ENCODE measurements around the gene CLIP1.
A peak's percentile ranks its signal among the peaks of the same experiment; 100 is the strongest.
"Not testable (repeated sequence)": the region's sequence is repeated elsewhere in the genome, so short reads cannot be mapped to it uniquely, and the experiment has no call there.

The CLIP1 gene

DNA sequence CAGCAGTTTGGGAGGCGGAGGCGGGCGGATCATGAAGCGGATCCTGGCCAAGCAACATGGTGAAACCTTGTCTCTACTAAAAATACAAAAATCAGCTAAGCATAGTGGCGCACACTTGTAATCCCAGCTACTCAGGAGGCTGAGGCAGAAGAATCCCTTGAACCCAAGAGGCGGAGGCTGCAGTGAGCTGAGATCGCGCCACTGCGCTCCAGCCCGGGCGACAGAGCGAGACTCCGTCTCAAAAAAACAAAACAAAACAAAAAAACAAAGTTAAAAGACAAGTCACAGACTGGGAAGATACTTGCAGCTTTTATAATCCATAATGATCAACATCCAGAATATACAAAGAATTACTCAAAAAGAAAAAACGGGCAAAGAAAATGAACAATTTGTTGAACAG is 161.7 kb downstream of the CLIP1 start:
- DNase-seq (ENCODE audit: low read depth in 4 of 4, low spot score in 1 of 4) = not testable (repeated sequence)

DNA sequence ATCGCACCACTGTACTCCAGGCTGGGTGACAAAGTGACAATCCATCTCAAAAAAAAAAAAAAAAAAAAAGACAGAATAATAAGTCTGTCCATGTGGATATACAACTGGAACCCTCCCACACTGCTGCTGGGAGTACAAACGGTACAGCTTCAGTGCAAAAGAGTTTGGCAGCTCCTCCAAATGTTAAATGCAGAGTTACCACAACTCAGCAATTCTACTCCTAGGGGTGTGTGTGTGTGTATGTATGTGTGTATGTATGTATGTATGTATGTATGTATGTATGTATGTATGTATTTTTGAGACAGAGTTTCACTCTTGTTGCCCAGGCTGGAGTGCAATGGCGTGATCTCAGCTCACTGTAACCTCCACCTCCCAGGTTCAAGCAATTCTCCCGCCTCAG is 163.5 kb downstream of the CLIP1 start:
- DNase-seq (ENCODE audit: low read depth in 4 of 4, low spot score in 1 of 4) = not testable (repeated sequence)

DNA sequence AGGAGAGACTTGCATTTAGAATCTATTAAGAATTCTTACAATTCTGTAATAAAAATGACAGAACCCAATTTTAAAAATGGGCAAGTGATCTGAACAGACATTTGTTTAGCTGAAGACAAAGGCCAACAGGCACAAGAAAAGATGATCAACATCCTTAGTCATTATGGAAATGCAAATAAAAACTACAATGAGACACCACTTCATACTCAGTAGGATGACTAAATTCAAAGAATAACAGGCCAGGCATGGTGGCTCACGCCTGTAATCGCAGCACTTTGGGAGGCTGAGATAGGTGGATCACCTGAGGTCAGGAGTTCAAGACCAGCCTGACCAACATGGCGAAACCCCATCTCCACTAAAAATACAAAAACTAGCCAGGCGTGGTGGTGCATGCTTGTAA is 164.0 kb downstream of the CLIP1 start:
- DNase-seq (ENCODE audit: low read depth in 4 of 4, low spot score in 1 of 4) = not testable (repeated sequence)

DNA sequence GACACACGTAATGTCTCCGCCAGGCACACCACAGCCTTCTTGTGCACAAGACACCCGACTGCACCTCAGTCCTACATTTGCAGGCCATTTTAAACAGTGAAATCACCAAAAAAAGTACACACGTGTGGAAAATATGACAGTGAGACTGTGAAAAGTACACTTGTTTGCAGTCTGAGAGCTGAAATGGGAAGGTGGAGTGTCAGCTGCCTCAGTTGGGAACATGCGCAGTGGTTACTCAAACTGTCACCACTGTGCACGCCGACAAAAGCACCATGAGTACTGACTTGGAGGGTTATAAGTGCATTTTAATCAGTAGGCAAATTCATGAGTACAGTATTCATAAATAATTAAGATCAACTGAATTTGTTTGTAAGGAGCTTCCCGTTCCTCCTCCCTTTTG is 171.9 kb downstream of the CLIP1 start:
- no peak for DNase-seq (ENCODE audit: low read depth in 4 of 4, low spot score in 1 of 4)

DNA sequence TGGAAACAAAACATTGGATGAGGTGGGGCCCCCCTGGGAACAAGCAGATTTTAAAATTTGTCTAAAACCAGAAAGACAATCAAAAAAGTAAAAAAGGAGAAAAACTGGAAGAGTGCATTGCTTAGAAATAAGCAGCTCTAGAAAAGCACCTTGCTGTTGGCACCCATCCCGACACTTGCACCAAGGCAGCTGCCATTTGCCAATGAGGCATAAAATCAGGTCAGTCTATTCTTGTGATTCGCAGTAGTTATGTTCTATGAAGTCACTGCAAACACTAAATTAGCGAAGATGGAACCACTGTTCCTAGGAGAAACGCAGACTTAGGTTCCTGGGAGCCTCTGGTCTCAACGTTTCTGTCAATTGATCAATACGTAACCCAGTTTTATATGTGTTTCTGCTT is 172.4 kb downstream of the CLIP1 start:
- DNase-seq (ENCODE audit: low read depth in 4 of 4, low spot score in 1 of 4) = no peak

- no peak for DNase-seq (ENCODE audit: low read depth in 4 of 4, low spot score in 1 of 4)
Observed at GRCh38 chr12:122245553-122245952, 176.9 kb downstream of the CLIP1 start.

DNA sequence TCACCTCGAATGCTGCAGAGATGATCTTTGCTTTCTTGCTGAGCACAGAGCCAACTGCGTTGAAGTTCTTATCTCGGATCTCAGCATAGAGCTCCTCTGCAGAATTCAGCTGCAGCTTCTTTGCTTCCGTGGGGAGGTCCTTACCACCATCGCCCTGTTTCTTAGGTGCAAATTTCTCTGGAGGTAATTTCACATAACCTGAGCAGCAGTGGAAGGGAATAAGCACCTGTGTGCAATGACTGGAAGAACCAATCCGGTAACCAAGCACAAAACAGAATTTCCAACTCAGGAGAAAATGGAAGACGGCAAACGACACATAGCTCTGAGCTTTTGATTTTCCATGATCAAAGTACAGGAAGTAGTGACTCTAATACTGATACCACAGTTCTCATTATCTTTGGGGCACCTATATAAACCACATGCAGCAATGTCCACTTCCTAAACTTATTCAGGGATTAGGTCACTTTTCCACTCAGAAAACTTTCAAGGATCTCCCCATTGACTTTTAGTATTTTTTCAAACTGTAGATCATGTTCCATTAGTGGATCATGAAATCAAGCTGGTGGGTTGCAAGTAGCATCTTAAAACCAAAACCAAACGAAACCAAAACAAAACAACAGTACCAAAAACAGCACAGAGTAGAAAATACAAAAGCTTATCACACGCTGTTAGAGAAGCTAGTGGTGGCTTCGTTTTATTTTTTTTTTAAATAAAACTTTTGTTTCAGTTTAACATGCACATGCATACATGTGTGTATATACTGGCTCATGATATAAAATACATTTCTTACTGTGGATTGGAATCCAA is 177.7 kb downstream of the CLIP1 start:
- DNase-seq (ENCODE audit: low read depth in 4 of 4, low spot score in 1 of 4) = no peak

- no peak for DNase-seq (ENCODE audit: low read depth in 4 of 4, low spot score in 1 of 4)
Observed at GRCh38 chr12:122243965-122244364, 178.5 kb downstream of the CLIP1 start.

DNA sequence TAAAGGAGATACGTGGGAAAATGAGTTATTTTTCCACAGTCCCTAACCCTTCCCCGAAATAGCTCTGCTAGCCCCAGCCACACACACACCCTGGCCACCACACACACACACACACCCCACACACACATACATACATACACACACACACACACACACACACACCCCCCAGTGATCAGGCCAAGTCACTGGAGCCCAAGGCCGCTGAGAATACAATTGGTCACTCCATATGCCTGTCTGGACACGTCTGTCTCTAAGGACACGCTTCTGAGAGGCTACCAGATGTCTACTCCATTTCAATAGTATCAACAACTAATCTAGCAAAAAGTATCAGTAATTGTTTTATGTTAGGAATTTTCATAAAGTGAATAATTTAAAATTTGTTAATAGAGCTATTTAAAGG is 183.6 kb downstream of the CLIP1 start:
- DNase-seq (ENCODE audit: low read depth in 4 of 4, low spot score in 1 of 4) = no peak

GRCh38 chr12:122235741-122236140 is 186.7 kb downstream of the CLIP1 start:
- DNase-seq (ENCODE audit: low read depth in 4 of 4, low spot score in 1 of 4) = no peak

- no peak for DNase-seq (ENCODE audit: low read depth in 4 of 4, low spot score in 1 of 4)
Observed at GRCh38 chr12:122232691-122233090, 189.8 kb downstream of the CLIP1 start.

DNA sequence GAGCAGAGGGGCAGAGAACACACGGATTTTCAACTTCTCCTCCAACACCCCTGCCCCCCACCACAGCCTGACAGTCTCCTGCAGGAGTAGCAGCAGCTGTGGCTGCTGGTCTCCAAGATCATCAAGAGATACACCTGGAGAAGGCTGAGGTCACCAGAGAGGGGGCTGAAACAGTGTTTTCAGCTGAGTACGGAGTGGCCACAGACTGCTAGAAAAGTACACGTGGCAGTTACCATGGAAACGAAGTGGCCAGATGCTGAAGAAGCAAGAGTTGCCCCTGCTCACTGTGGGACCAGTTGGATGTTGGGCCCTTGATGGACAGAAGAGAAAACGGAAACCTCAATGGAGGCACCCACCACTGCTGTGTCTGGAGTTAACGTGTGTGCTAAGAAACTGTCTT is 191.7 kb downstream of the CLIP1 start:
- DNase-seq (ENCODE audit: low read depth in 4 of 4, low spot score in 1 of 4) = no peak

DNA sequence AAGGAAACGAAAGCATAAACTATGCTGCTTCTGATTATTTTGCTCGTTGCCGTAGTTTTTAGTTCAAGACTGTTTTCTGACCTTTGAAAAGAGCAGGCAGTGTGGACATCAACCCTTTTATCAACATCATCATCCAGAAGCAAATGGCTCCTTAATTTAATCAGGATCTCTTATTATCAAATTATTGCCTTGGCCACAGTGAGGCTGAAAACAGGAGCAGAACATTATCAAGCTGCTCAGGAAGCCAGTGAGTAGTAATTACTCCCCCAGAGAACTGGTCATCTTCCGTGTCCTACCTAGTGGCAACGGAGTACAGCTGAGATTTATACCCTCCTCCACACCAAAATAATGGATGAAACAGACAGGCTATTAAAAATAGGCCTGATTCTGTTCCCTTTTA is 194.4 kb downstream of the CLIP1 start:
- no peak for DNase-seq (ENCODE audit: low read depth in 4 of 4, low spot score in 1 of 4)

DNA sequence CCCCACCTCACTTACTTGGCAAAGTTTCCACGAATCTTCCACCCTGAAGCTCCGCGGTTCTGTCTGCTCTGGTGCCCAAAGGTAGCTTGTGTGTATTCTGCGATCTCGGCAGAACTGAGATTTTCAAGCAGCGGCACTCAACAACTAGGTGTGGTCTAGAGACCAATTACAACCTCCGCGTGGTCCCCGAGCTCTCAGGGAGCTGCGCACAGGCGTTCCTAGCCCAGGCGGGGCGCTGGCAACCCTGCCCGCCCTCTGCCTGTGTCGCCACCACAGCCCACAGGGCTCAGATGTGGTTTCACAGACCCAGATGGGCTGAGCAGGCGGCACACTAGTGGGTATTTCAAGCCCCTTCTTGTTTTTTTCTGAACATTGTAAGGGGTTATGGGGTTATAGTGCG is 195.1 kb downstream of the CLIP1 start:
- DNase-seq (ENCODE audit: low read depth in 4 of 4, low spot score in 1 of 4) = no peak

- DNase-seq (ENCODE audit: low read depth in 4 of 4, low spot score in 1 of 4) = no peak
Observed at GRCh38 chr12:122226366-122227125, 195.9 kb downstream of the CLIP1 start.

- DNase-seq (ENCODE audit: low read depth in 4 of 4, low spot score in 1 of 4) = peak; percentile 98 to 100 (median 100)
Observed at GRCh38 chr12:122225683-122226365, 196.6 kb downstream of the CLIP1 start, which contains the start of gene DIABLO. TSS of gene DIABLO (minus strand) at chr12:122226052. CDS start at chr12:122226014, 38 bp downstream.
